ENCODE results near the gene GCK.
A peak's percentile ranks its signal among the peaks of the same experiment; 100 is the strongest.

Gene GCK

DNA sequence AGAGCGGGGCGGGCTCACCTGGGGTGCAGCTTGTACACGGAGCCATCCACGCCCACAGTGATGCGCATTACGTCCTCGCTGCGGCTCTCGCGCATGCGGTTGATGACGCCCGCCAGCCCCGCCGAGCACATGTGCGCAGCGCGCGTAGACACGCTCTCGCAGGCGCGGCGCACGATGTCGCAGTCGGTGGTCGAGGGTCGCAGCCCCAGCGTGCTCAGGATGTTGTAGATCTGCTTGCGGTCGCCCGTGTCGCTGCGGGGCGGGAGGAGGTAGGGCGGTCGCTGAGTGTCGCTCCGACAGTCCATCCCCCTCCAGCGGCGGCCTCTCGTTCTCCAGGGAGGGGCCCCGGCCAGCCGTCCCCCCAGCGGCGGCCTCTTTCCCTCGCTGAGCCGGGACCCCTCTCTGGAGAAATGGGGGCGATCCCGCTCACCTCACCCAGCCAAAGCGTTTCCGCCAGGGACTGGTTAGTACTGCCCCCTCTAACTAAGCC, 43.7 kb downstream of the GCK start:
- DNase-seq (ENCODE audit: low read depth), result no peak
- no peak for TF ChIP-seq CTCF (IDR thresholded peaks at IDR 0.05; ENCODE audit: low read depth, low read length, missing control alignments)
- in situ Hi-C loops (cut with HindIII; ENCODE audit: low sequenced_read_pairs), result no loop called here
- H3K4me3 ChIP-seq (ENCODE audit: low read depth, low read length), result peak overlapping the region; percentile 38

- peak overlapping the region; percentile 38 for H3K4me3 ChIP-seq (ENCODE audit: low read depth, low read length)
- no peak for TF ChIP-seq CTCF (IDR thresholded peaks at IDR 0.05; ENCODE audit: low read depth, low read length, missing control alignments)
- in situ Hi-C loops (cut with HindIII; ENCODE audit: low sequenced_read_pairs), result no loop called here
- no peak for DNase-seq (ENCODE audit: low read depth)
Measured at GRCh38 chr7:44144968-44145478, 44.2 kb downstream of the GCK start.

DNA sequence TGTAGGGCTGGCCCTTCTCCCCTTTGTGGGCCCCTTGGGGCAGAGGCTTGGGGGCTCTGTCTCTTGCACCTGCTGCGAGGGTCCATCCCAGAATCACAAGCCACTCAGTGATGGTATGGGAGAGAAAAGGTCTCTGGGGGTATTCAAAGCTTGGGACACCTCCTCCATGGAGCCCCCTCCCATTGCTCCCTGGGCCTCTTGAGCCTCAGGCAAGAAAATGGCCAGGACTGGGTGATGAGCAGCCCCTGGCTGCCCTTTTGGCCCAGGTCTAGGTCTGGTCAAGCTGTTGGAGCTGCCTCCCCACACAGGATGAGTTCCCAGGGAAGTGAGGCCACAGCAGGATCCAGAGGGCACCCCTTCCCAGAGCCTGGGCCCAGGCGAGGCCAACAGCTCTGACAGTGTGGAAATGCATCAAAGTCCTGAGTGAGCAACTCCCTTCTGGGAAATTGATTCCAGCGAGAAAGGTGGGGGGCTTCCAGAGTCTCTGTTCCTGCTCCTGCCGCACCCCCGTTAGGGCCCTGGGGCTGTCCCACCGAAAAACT, 44.7 kb downstream of the GCK start:
- no peak overlapping the region for H3K4me3 ChIP-seq (ENCODE audit: low read depth, low read length)
- TF ChIP-seq CTCF (IDR thresholded peaks at IDR 0.05; ENCODE audit: low read depth, low read length, missing control alignments), result no peak
- no peak for DNase-seq (ENCODE audit: low read depth)
- in situ Hi-C loops (cut with HindIII; ENCODE audit: low sequenced_read_pairs), result no loop called here

- DNase-seq (ENCODE audit: low read depth), result no peak
- TF ChIP-seq CTCF (IDR thresholded peaks at IDR 0.05; ENCODE audit: low read depth, low read length, missing control alignments), result no peak
- H3K4me3 ChIP-seq (ENCODE audit: low read depth, low read length), result no peak overlapping the region
- in situ Hi-C loops (cut with HindIII; ENCODE audit: low sequenced_read_pairs), result no loop called here
Measured at GRCh38 chr7:44143646-44144250, 45.5 kb downstream of the GCK start.

DNA sequence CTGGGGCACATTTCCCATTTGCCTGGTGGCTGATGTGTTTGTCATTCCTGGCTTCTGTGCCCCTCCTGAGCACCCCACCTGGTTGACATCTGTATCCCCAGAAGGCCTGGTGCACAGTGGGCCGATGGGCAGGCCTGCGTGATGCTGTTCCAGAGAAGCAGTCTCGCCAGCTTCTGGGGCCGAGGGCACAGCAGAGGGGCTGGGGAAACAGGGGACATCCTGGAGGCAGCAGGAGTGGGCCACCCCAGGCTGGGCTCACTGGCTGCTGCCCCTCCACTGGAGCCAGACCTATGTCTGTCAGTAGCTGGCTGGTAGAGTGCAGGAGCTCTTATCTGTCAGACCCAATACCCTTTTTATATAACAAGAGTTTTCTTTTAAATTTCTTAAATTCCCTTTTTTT, 47.2 kb downstream of the GCK start:
- in situ Hi-C loops (cut with HindIII; ENCODE audit: low sequenced_read_pairs), result no loop called here
- TF ChIP-seq CTCF (IDR thresholded peaks at IDR 0.05; ENCODE audit: low read depth, low read length, missing control alignments), result no peak
- DNase-seq (ENCODE audit: low read depth), result no peak
- H3K4me3 ChIP-seq (ENCODE audit: low read depth, low read length), result no peak overlapping the region

- in situ Hi-C loops (cut with HindIII; ENCODE audit: low sequenced_read_pairs), result no loop called here
- no peak within 1 kb of the TSS for H3K4me3 ChIP-seq (ENCODE audit: low read depth, low read length)
- no peak for TF ChIP-seq CTCF (IDR thresholded peaks at IDR 0.05; ENCODE audit: low read depth, low read length, missing control alignments)
- DNase-seq (ENCODE audit: low read depth), result no peak
Measured at GRCh38 chr7:44141221-44141850, 47.9 kb downstream of the GCK start, which contains the start of gene MYL7. MYL7 (minus strand) TSS chr7:44141332; CDS start chr7:44141305, 27 bp downstream.

Data from astrocyte of the cerebellum (primary cell).